HG02981 (cell line): Measurements from ENCODE around the gene SNX25.
A peak's percentile ranks its signal among the peaks of the same experiment; 100 is the strongest.
"Not testable (repeated sequence)": the region's sequence is repeated elsewhere in the genome, so short reads cannot be mapped to it uniquely, and the experiment has no call there.

Experiments
- ATAC-seq: cut with Tn5 transposase; IDR thresholded peaks from one replicate; pipeline ENCODE4 v1.9.1; 2021; ENCODE audit warnings: mild to moderate bottlenecking, moderate library complexity; ENCODE audit not compliant: unreplicated experiment

The SNX25 gene

GRCh38 chr4:185229021-185229818 lies 19.8 kb downstream of the SNX25 start:
- ATAC-seq, result no peak

GRCh38 chr4:185232370-185232769 lies 23.0 kb downstream of the SNX25 start:
- ATAC-seq, result no peak

GRCh38 chr4:185235119-185235842 lies 25.9 kb downstream of the SNX25 start:
- no peak for ATAC-seq

DNA sequence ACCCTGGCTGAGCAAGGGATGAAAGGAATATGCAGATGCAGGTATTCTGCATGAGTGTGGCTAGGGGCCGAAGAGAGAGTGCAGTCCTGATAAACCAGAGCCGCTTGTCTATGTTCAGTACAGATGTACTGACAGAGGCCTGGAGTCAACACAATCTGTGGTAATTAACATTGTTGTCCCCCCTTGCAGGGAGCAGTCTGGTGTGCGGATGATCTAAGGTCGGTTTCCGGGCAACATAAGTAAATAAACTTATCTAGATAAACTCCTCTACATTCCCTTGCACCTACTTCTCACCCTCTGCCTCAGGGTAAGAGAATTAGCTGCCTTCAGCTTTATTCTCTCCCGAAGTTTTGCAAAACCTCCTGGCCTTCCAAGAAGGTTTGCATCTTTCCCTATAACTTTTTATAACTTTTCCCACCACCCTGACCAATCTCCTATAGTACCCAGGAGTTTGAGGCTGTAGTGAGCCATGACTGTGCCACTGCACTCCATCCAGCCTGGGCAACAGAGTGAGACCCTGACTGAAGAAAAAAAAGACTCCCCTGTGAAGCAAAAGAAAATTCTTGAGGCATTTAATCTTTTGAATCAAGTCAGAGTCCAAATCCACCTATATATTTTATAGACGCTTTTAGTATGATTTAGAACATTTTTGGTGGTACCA lies 26.6 kb downstream of the SNX25 start:
- ATAC-seq, result no peak

DNA sequence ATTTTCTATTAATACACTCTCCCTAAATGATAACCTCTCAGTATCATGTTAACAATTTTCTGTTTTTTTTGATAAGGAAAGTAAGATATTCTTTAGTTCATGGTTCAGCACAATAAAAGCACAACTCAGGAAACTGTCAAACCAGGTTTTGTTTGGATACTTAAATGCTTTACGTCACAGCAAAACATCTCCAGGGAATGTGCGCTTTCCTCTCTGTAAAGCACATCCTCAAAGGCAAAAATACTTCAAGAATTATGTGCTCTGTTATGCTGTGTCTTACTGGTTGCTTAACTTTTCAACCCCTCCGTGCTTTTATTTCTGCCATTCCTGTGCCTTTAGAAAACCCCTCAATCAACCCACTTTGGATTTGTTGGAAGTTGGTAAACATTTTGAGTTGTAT lies 27.8 kb downstream of the SNX25 start:
- no peak for ATAC-seq

DNA sequence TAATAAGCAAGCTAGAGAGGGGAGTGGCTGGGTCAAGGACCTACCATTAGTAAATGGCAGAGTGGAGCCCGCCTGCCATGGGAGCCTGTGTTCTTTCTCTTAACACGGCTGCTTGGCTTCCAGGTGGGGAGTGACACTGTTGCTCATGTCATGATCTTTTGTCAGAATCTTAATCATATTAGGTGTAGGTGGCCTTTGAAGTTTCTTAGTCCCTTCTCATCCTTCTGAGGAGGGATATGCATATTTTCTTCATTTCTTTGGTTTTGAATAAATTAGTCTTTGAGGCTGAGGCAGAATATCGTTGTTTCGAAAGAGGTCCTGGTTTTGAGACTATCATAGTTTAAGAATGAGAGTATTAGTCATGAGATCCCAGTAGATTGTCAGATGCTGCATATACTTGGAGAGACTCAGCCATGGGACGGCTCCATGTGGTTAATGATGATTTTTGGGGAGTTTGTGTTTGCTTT lies 28.9 kb downstream of the SNX25 start:
- ATAC-seq, result no peak

DNA sequence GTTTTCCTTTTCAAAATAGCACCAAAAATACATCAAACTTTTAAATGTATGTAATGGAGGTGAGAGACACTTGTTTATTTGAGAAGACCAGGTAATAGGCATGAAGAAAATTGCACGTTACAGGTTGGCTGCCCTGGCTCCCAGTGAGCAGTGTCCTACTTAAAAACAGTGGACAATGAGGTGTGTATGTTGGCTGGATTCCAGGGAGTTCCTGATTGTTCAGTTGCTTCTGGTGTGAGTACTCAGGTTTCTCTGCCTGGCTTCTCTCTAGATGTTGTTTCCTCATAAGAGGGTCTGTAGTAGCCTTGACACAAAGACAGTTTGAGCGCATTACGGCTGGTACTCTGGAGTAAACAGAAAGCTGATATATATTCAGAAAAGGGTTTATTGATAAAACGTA lies 29.4 kb downstream of the SNX25 start:
- ATAC-seq, result no peak

DNA sequence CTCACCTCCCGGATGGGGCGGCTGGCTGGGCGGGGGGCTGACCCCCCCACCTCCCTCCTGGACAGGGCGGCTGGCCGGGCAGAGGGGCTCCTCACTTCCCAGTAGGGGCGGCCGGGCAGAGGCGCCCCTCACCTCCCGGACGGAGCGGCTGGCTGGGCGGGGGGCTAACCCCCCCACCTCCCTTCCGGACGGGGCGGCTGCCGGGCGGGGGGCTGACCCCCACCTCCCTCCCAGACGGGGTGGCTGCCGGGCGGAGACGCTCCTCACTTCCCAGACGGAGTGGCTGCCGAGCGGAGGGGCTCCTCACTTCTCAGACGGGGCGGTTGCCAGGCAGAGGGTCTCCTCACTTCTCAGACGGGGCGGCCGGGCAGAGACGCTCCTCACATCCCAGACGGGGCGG lies 31.1 kb downstream of the SNX25 start:
- ATAC-seq, result not testable (repeated sequence)

- no peak for ATAC-seq
These were observed 33.5 kb downstream of the SNX25 start for GRCh38 chr4:185242749-185243533.

GRCh38 chr4:185243879-185244278 lies 34.5 kb downstream of the SNX25 start:
- no peak for ATAC-seq

DNA sequence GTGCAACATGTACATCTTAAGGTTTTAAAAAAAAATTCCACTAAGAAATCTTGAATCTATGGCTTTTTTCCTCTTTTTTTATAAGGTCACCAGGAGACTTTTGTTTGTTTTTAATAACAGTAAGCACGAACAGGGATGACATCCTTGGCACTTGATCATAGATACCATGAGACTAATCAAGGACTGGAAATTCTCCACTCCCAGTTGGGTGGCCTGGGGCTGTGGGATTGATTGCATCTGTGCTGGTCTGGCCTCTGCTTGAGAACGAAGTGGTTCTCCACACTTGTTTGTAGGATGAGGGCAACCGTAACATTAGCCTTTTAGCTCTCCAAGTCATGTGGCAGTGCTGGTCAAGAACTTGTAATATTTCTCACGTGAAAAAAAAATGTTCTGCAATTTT lies 35.4 kb downstream of the SNX25 start:
- no peak for ATAC-seq

DNA sequence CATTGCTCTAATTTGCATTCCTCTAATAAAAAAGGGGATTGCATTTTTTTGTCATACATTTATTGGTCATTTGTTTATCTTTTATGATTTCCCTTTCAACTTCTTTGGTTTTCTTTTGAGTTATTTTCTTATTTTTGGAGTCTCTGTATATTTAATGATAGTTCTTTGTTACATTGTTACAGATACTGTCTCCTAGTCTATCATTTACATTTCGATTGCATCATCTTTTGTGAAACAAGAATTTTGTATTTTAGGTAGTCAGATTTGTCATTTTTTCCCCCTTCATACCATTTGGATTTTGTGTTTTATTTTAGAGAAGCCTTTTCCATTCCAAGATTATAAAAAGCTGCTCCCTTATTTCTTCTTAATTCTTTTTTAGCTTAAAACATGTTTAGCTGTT lies 37.1 kb downstream of the SNX25 start:
- no peak for ATAC-seq

- ATAC-seq, result no peak
These were observed 37.8 kb downstream of the SNX25 start for GRCh38 chr4:185247151-185247550.

DNA sequence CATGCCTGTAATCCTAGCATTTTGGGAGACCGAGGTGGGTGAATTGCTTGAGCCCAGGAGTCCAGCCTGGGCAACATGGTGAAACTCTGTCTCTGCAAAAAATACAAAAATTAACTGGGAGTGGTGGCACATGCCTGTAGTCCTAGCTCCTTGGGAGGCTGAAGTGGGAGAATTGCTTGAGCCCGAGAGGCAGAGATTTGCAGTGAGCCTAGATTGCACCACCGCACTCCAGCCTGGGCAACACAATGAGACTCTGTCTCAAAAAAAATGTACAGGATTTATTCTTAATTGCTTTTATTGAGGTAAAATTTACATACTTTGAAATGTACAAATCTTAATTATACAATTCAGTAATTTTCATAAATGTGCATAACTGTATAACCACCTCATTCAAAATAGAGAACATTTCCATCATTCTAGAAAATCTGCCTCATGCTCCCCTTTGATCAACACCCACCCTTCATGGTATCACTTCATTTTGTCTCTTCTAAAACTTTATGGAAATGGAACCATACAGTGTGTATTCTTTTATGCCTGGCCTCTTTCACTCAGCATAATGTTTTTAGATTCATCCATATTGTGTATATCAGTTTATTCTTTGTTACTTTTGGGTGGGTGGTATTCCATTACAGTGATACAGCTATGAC lies 39.1 kb downstream of the SNX25 start:
- ATAC-seq, result no peak

DNA sequence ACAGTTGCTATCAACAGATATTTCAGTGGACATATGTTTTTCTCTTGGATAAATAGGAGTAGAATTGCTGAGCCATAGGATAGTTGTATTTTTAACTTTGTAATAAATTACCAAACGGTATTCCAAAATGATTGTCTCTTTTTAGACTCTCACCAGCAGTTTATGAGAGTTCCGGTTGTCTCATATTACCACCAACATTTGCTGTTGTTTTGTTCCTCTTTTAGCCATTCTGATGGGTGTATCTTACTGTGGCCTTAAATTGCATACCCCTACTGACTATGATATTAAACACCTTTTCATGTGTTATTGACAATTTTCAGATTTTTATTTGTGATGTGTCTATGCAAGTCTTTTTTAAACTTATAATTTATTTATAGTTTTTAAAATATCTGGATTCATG lies 39.7 kb downstream of the SNX25 start:
- no peak for ATAC-seq

- no peak for ATAC-seq
These were observed 45.0 kb downstream of the SNX25 start for GRCh38 chr4:185254434-185254833.

DNA sequence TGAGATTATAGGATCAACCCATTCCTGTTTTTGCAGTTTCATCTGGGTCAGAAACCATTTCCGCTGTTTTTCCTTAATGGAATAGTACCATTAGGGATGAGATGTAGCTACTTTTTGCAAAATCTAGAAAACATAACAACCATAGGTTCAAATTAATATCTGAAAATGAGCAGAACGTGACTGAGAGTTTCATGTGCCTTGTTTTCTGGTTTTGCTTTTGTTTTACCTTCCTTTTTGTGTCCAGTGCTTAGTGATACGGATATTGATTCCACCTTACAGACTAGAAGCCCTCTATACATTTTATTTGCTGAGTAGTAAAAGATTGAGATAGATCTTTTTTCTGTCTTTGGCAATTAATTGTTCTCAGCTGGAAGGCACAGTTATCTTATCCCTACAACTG lies 46.5 kb downstream of the SNX25 start:
- no peak for ATAC-seq

GRCh38 chr4:185256446-185256845 lies 47.0 kb downstream of the SNX25 start:
- no peak for ATAC-seq

GRCh38 chr4:185257086-185257485 lies 47.7 kb downstream of the SNX25 start:
- ATAC-seq, result no peak

DNA sequence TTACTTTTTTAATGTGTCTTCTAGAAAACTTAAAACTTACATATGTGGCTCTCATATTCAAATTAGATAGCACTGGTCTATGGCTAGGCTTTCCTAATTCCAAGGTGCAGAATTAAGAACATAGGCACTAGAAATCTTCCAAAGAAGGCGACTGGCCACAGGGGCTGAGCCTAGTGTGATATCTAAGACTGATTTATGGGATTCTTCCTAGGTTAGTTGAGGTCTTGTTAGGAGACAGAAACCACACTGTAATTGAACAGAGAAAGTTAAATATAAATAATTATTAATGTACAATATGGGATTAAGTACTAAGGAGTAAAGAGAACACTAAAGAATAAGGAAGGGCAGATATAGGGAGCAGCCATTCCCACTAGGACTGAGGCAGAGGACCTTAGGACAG lies 48.3 kb downstream of the SNX25 start:
- ATAC-seq, result no peak

DNA sequence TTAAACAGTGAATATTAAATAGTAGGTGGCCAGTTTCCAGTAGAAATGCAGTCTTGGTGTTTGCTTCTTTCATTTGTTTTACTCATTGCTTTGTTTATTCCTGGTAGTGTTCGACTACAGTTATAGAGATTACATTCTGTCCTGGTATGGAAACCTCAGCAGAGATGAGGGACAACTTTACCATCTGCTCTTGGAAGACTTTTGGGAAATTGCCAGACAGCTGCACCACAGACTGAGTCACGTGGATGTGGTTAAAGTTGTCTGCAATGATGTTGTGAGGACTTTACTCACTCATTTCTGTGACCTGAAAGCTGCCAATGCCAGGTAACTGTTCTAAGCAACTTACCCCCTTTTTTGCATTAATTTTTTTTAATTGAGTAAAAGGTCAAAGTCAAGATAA lies 49.3 kb downstream of the SNX25 start:
- peak; percentile 38 for ATAC-seq
